ENCODE measurements around the gene PPP1R12C.
A peak's percentile ranks its signal among the peaks of the same experiment; 100 is the strongest.

PPP1R12C gene

DNA sequence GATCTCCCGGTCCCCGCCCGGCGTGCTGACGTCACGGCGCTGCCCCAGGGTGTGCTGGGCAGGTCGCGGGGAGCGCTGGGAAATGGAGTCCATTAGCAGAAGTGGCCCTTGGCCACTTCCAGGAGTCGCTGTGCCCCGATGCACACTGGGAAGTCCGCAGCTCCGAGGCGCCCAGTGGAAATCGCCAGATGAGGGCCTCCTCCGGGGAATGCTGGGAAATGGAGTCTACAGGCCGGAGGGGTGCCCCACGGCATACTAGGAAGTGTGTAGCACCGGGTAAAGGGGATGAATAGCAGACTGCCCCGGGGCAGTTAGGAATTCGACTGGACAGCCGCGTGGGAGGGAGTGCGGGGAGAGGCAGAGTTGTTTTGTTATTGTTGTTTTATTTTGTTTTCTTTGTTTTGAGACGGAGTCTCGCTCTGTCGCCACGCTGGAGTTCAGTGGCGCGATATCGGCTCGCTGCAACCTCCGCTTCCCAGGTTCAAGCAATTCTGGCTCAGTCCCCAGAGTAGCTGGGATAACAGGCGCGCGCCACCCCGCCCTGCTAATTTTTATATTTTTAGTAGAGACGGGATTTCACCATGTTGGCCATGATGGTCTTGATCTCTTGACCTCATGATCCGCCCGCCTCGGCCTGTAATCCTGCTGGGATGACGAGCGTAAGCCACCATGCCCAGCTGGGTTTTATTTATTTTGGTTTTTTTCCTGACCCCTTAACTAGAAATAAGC is 390 bp upstream of the PPP1R12C start:
- H3K4ac ChIP-seq (ENCODE audit: low read length), result no peak overlapping the region
- peak overlapping the region; percentile 21 for H2BK15ac ChIP-seq (ENCODE audit: low read length)
- H3K79me1 ChIP-seq (ENCODE audit: low read depth, low read length), result peaks cover 22% of the 10 kb centered on the region
- no peak overlapping the region for H2BK12ac ChIP-seq (ENCODE audit: low read length)
- H3K27ac ChIP-seq (replicated peaks; ENCODE audit: low read length), result peak overlapping the region; percentile 56
- H2BK5ac ChIP-seq (ENCODE audit: low read length), result peak overlapping the region; percentile 67
- H3K36me3 ChIP-seq (replicated peaks in 1 of 2; ENCODE audit: control insufficient read depth in 2 of 2, insufficient read depth in 2 of 2, low read length in 2 of 2), result peaks cover 0 to under 1% of the 10 kb centered on the region in 2 donors
- H3K9me3 ChIP-seq (replicated peaks in 1 of 2; ENCODE audit: control insufficient read depth in 2 of 2, insufficient read depth in 1 of 2, low read depth in 1 of 2, low read length in 2 of 2), result no peaks in the 10 kb centered on the region
- H2AFZ ChIP-seq (ENCODE audit: low read length), result peak overlapping the region; percentile 93
- peak overlapping the region; percentile 20 for H3K23ac ChIP-seq (ENCODE audit: low read depth, low read length, poor library complexity)
- H3K18ac ChIP-seq (ENCODE audit: low read length), result peak overlapping the region; percentile 62
- H3K4me3 ChIP-seq (ENCODE audit: low read length in 2 of 2), result peak overlapping the region; percentile 65 to 79
- H2AK5ac ChIP-seq (ENCODE audit: low read depth, low read length), result no peak overlapping the region
- peaks cover 0 to 13% (median 0%) of the 10 kb centered on the region in 3 experiments for H3K27me3 ChIP-seq (ENCODE audit: control insufficient read depth in 3 of 3, insufficient read depth in 3 of 3, low read depth in 1 of 3, low read length in 3 of 3)
- peaks cover 34% of the 10 kb centered on the region in 2 donors for H3K4me1 ChIP-seq (ENCODE audit: control insufficient read depth in 2 of 2, insufficient read depth in 1 of 2, low read depth in 1 of 2, low read length in 2 of 2)
- peak overlapping the region; percentile 64 for H3K4me2 ChIP-seq (ENCODE audit: insufficient read depth, low read length, poor library complexity, severe bottlenecking)
- no peak overlapping the region for H3K9ac ChIP-seq (ENCODE audit: low read depth, low read length, poor library complexity)
- peak; percentile 97 for DNase-seq (ENCODE audit: low spot score)
- H3K14ac ChIP-seq (ENCODE audit: low read length), result no peak overlapping the region
- H2BK120ac ChIP-seq (ENCODE audit: low read depth, low read length), result no peak overlapping the region
- no peak overlapping the region for H4K8ac ChIP-seq (ENCODE audit: low read depth, low read length)
- H4K91ac ChIP-seq (ENCODE audit: low read depth, low read length, poor library complexity), result no peak overlapping the region
- WGBS, 2 donors (ENCODE audit: extremely low coverage in 2 of 2, insufficient read length in 2 of 2, insufficient replicate concordance in 1 of 2), result no CpG with 5 or more reads among the region's 44 CpGs

DNA sequence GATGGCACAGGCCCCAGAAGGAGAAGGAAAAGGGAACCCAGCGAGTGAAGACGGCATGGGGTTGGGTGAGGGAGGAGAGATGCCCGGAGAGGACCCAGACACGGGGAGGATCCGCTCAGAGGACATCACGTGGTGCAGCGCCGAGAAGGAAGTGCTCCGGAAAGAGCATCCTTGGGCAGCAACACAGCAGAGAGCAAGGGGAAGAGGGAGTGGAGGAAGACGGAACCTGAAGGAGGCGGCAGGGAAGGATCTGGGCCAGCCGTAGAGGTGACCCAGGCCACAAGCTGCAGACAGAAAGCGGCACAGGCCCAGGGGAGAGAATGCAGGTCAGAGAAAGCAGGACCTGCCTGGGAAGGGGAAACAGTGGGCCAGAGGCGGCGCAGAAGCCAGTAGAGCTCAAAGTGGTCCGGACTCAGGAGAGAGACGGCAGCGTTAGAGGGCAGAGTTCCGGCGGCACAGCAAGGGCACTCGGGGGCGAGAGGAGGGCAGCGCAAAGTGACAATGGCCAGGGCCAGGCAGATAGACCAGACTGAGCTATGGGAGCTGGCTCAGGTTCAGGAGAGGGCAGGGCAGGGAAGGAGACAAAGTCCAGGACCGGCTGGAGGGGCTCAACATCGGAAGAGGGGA is 1.1 kb downstream of the PPP1R12C start:
- Histone ChIP-seq H3K27me3 (ENCODE audit: control insufficient read depth in 3 of 3, insufficient read depth in 3 of 3, low read depth in 1 of 3, low read length in 3 of 3) (peaks cover 0 to 6% (median 0%) of the 10 kb centered on the region in 3 experiments), H3K9ac (ENCODE audit: low read depth, low read length, poor library complexity) (peak overlapping the region; percentile 99), H3K4me1 (ENCODE audit: control insufficient read depth in 2 of 2, insufficient read depth in 1 of 2, low read depth in 1 of 2, low read length in 2 of 2) (peaks cover 35 to 37% of the 10 kb centered on the region in 2 donors), H2BK12ac (ENCODE audit: low read length) (no peak overlapping the region), H2BK5ac (ENCODE audit: low read length) (peak overlapping the region; percentile 16), H3K4me2 (ENCODE audit: insufficient read depth, low read length, poor library complexity, severe bottlenecking) (peak overlapping the region; percentile 99), H3K27ac (replicated peaks; ENCODE audit: low read length) (no peak overlapping the region), H3K79me1 (ENCODE audit: low read depth, low read length) (peaks cover 32% of the 10 kb centered on the region), H3K4ac (ENCODE audit: low read length) (no peak overlapping the region), H4K91ac (ENCODE audit: low read depth, low read length, poor library complexity) (no peak overlapping the region), H2BK15ac (ENCODE audit: low read length) (no peak overlapping the region), H2AK5ac (ENCODE audit: low read depth, low read length) (peak overlapping the region; percentile 97), H2BK120ac (ENCODE audit: low read depth, low read length) (peak overlapping the region; percentile 32), H3K18ac (ENCODE audit: low read length) (peak overlapping the region; percentile 97), H3K36me3 (replicated peaks in 1 of 2; ENCODE audit: control insufficient read depth in 2 of 2, insufficient read depth in 2 of 2, low read length in 2 of 2) (peaks cover 0 to 16% of the 10 kb centered on the region in 2 donors), H2AFZ (ENCODE audit: low read length) (no peak overlapping the region), H3K9me3 (replicated peaks in 1 of 2; ENCODE audit: control insufficient read depth in 2 of 2, insufficient read depth in 1 of 2, low read depth in 1 of 2, low read length in 2 of 2) (no peaks in the 10 kb centered on the region), H4K8ac (ENCODE audit: low read depth, low read length) (peak overlapping the region; percentile 26), H3K23ac (ENCODE audit: low read depth, low read length, poor library complexity) (peak overlapping the region; percentile 83), H3K4me3 (ENCODE audit: low read length in 2 of 2) (peak overlapping the region; percentile 65 to 98), H3K14ac (ENCODE audit: low read length) (peak overlapping the region; percentile 90)
- no peak for DNase-seq (ENCODE audit: low spot score)
- no CpG with 5 or more reads among the region's 25 CpGs for WGBS, 2 donors (ENCODE audit: extremely low coverage in 2 of 2, insufficient read length in 2 of 2, insufficient replicate concordance in 1 of 2)

DNA sequence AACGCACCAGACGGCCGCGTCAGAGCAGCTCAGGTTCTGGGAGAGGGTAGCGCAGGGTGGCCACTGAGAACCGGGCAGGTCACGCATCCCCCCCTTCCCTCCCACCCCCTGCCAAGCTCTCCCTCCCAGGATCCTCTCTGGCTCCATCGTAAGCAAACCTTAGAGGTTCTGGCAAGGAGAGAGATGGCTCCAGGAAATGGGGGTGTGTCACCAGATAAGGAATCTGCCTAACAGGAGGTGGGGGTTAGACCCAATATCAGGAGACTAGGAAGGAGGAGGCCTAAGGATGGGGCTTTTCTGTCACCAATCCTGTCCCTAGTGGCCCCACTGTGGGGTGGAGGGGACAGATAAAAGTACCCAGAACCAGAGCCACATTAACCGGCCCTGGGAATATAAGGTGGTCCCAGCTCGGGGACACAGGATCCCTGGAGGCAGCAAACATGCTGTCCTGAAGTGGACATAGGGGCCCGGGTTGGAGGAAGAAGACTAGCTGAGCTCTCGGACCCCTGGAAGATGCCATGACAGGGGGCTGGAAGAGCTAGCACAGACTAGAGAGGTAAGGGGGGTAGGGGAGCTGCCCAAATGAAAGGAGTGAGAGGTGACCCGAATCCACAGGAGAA is 1.9 kb downstream of the PPP1R12C start:
- Histone ChIP-seq H3K9me3 (replicated peaks in 1 of 2; ENCODE audit: control insufficient read depth in 2 of 2, insufficient read depth in 1 of 2, low read depth in 1 of 2, low read length in 2 of 2) (no peaks in the 10 kb centered on the region), H3K14ac (ENCODE audit: low read length) (no peak overlapping the region), H4K8ac (ENCODE audit: low read depth, low read length) (no peak overlapping the region), H3K9ac (ENCODE audit: low read depth, low read length, poor library complexity) (peak overlapping the region; percentile 99), H3K27me3 (ENCODE audit: control insufficient read depth in 3 of 3, insufficient read depth in 3 of 3, low read depth in 1 of 3, low read length in 3 of 3) (peaks cover 0 to 3% (median 0%) of the 10 kb centered on the region in 3 experiments), H2BK15ac (ENCODE audit: low read length) (no peak overlapping the region), H3K4me2 (ENCODE audit: insufficient read depth, low read length, poor library complexity, severe bottlenecking) (peak overlapping the region; percentile 99), H3K79me1 (ENCODE audit: low read depth, low read length) (peaks cover 33% of the 10 kb centered on the region), H2BK120ac (ENCODE audit: low read depth, low read length) (no peak overlapping the region), H3K23ac (ENCODE audit: low read depth, low read length, poor library complexity) (no peak overlapping the region), H2BK12ac (ENCODE audit: low read length) (no peak overlapping the region), H3K27ac (replicated peaks; ENCODE audit: low read length) (no peak overlapping the region), H2BK5ac (ENCODE audit: low read length) (peak overlapping the region; percentile 16), H4K91ac (ENCODE audit: low read depth, low read length, poor library complexity) (no peak overlapping the region), H3K4me1 (ENCODE audit: control insufficient read depth in 2 of 2, insufficient read depth in 1 of 2, low read depth in 1 of 2, low read length in 2 of 2) (peaks cover 35 to 37% of the 10 kb centered on the region in 2 donors), H2AK5ac (ENCODE audit: low read depth, low read length) (peak overlapping the region; percentile 63), H2AFZ (ENCODE audit: low read length) (no peak overlapping the region), H3K4ac (ENCODE audit: low read length) (no peak overlapping the region), H3K18ac (ENCODE audit: low read length) (no peak overlapping the region), H3K36me3 (replicated peaks in 1 of 2; ENCODE audit: control insufficient read depth in 2 of 2, insufficient read depth in 2 of 2, low read length in 2 of 2) (peaks cover 0 to 22% of the 10 kb centered on the region in 2 donors), H3K4me3 (ENCODE audit: low read length in 2 of 2) (peak overlapping the region in 1 of 2 donors; percentile 65)
- DNase-seq (ENCODE audit: low spot score), result no peak
- WGBS, 2 donors (ENCODE audit: extremely low coverage in 2 of 2, insufficient read length in 2 of 2, insufficient replicate concordance in 1 of 2), result no CpG with 5 or more reads among the region's 13 CpGs
